Suprapubic skin (tissue), 4 donors: ENCODE results near the gene AKAP13. TPM values are rescaled to one million over a fixed set of nuclear protein-coding genes. Genes with fewer than 3 reads are reported as not detected.

Experiments
- DNase-seq, 2 donors: peaks; one replicate each; pipeline ENCODE4 v3.0.0-alpha.2; 2019; ENCODE audit warnings: low spot score in 2 of 2
- H3K27ac ChIP-seq: fragments of 200-600 bp; sonication (generic); one replicate; pipeline ENCODE4 v1.5.1; 2019
- H3K27me3 ChIP-seq: fragments of 200-600 bp; sonication (generic); one replicate; pipeline ENCODE4 v1.5.1; 2019
- H3K36me3 ChIP-seq: fragments of 200-600 bp; sonication (generic); one replicate; pipeline ENCODE4 v1.5.1; 2019
- H3K4me1 ChIP-seq: fragments of 200-600 bp; sonication (generic); one replicate; pipeline ENCODE4 v1.5.1; 2019
- H3K4me3 ChIP-seq: fragments of 200-600 bp; sonication (generic); one replicate; pipeline ENCODE4 v1.5.1; 2019; ENCODE audit warnings: mild to moderate bottlenecking
- H3K9me3 ChIP-seq: fragments of 200-600 bp; sonication (generic); one replicate; pipeline ENCODE4 v1.5.1; 2019
- EP300 ChIP-seq: sonication (generic); formaldehyde crosslinking; IDR thresholded peaks from one replicate; pipeline ENCODE4 v1.6.1; 2017; ENCODE audit warnings: antibody characterized with exemption
- POLR2A ChIP-seq, 2 donors: fragments of 450-650 bp; IDR thresholded peaks; one replicate each; pipeline ENCODE4 v1.6.1; 2017; ENCODE audit warnings: antibody characterized with exemption in 2 of 2, mild to moderate bottlenecking in 2 of 2, moderate library complexity in 2 of 2
- POLR2AphosphoS5 ChIP-seq, 3 donors: sonication (generic); formaldehyde crosslinking; IDR thresholded peaks; one replicate each; pipeline ENCODE4 v1.6.1; 2017; ENCODE audit warnings: antibody characterized with exemption in 3 of 3
- WGBS: methylation state at CpG from one replicate; pipeline ENCODE4 v1.1.5; 2018; 5-methylcytosine and 5-hydroxymethylcytosine counted together
- total RNA-seq, 4 donors: library from RNA; depleted of rRNA; stranded (reverse); fragments of >200 nt; gene quantifications; one replicate each; pipeline ENCODE4 v1.1.0, GENCODE V29; 2016
- TF ChIP-seq, protein P1 (sequence below), 2 donors: fragments of 200-600 bp in 1 of 2; fragments of 450-650 bp in 1 of 2; sonication (generic) in 1 of 2; IDR thresholded peaks; one replicate each; pipeline ENCODE4 v1.5.1; 2016 to 2019; ENCODE audit warnings: antibody characterized with exemption in 2 of 2, mild to moderate bottlenecking in 1 of 2, moderate library complexity in 1 of 2

Gene AKAP13
- total RNA-seq, 4 donors from 2014 or later = 124 to 249 (median 163) TPM

DNA sequence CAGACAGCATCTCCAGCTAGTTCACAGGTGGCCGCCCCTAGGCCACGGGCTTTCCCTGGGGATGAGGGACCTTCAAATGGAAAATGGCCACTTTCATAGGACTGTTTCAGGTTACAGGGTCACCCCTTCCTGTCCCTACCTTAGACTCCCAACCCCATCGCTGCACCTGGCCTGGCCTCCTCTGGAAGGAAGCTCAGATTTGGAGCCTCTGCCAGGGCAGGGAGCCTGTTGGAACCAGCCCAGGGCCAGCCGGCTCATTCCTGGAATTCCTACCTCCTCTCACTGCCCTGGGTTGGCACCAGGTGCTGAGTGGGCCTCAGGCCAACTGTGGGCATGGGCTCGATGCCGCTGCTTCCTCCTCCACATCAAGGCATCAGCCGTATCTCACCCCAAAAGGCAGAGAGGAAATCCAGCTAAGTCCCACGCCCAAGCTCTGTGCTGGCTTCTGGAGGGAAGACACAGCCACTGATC is 372.1 kb downstream of the AKAP13 start:
- H3K4me3 ChIP-seq = no peak overlapping the region
- WGBS = 47% methylated on average over 8 of the region's 8 CpGs
- peak; percentile 71 to 78 for DNase-seq
- H3K4me1 ChIP-seq = peaks cover 62% of the 10 kb centered on the region
- no peaks in the 10 kb centered on the region for H3K27me3 ChIP-seq
- no peak overlapping the region for H3K27ac ChIP-seq
- no peaks in the 10 kb centered on the region for H3K9me3 ChIP-seq
- TF ChIP-seq POLR2AphosphoS5 (IDR thresholded peaks at IDR 0.05) (peak in 1 of 3 donors; percentile 10), EP300 (no peak)
- H3K36me3 ChIP-seq = peaks cover 14% of the 10 kb centered on the region

DNA sequence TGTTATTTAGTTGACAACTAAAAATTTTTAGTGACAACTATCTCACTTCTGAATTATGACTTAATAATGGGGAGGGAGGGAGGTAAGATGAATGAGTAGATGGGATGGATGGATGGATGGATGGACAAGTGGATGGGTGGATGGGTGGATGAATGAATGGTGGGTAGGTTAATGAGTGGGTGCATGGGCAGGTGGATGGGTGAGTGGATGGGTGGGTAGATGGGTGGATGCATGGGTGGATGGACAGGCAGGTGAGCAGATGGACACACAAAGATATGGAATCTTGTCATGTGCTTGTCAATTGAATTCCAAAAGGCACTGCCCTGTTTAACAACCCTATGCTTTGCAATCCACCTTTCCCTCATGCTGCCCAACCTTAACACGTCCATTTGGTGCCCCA is 372.9 kb downstream of the AKAP13 start:
- 93% methylated on average over 1 of the region's 1 CpG for whole genome bisulfite sequencing
- no peak overlapping the region for H3K4me3 ChIP-seq
- DNase-seq = no peak
- no peak overlapping the region for H3K27ac ChIP-seq
- TF ChIP-seq POLR2AphosphoS5 (IDR thresholded peaks at IDR 0.05) (no peak), EP300 (no peak), POLR2A (IDR thresholded peaks at IDR 0.05) (no peak)
- TF ChIP-seq, protein P1, sequence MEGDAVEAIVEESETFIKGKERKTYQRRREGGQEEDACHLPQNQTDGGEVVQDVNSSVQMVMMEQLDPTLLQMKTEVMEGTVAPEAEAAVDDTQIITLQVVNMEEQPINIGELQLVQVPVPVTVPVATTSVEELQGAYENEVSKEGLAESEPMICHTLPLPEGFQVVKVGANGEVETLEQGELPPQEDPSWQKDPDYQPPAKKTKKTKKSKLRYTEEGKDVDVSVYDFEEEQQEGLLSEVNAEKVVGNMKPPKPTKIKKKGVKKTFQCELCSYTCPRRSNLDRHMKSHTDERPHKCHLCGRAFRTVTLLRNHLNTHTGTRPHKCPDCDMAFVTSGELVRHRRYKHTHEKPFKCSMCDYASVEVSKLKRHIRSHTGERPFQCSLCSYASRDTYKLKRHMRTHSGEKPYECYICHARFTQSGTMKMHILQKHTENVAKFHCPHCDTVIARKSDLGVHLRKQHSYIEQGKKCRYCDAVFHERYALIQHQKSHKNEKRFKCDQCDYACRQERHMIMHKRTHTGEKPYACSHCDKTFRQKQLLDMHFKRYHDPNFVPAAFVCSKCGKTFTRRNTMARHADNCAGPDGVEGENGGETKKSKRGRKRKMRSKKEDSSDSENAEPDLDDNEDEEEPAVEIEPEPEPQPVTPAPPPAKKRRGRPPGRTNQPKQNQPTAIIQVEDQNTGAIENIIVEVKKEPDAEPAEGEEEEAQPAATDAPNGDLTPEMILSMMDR (IDR thresholded peaks at IDR 0.05) = no peak
- H3K9me3 ChIP-seq = no peaks in the 10 kb centered on the region
- peaks cover 6% of the 10 kb centered on the region for H3K36me3 ChIP-seq
- peaks cover 65% of the 10 kb centered on the region for H3K4me1 ChIP-seq
- no peaks in the 10 kb centered on the region for H3K27me3 ChIP-seq

DNA sequence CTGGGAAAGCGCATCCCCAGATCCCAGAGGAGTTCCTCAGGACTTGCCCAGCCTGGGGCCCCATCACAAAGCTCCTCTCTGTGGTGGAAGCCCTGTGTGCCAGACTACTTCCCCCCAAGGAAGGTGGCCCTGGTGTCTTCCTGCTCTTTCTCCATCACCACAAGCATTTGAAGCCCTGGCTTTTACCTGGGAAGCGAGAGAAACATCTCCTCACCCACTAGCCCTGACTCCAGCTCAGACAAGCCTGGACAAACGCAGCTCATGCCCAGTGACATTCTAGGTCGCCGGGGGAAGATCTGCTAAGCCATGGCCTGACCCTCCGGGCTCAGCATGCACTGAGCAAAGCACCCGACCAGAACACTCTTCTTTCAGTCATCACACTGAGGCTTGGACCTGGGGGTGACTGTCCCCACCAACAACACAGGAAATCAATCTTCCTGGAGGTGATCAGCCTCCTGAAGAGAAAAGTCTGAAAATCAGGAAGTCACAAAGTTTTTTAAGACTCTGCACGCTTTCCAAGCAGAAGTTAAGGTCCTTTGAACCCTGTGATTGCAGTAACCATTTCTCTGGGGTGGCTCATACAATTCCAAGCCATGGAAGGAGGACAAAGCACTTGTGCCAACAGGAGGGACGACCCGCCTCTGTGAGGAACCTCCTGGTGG is 373.5 kb downstream of the AKAP13 start:
- Histone ChIP-seq H3K4me3 (no peak overlapping the region), H3K27me3 (no peaks in the 10 kb centered on the region), H3K36me3 (no peaks in the 10 kb centered on the region), H3K27ac (no peak overlapping the region), H3K9me3 (no peaks in the 10 kb centered on the region), H3K4me1 (peaks cover 58% of the 10 kb centered on the region)
- peak; percentile 45 to 64 for DNase-seq
- 67% methylated on average over 10 of the region's 10 CpGs for WGBS
- TF ChIP-seq POLR2A (IDR thresholded peaks at IDR 0.05) (no peak), POLR2AphosphoS5 (IDR thresholded peaks at IDR 0.05) (no peak), EP300 (no peak)
- TF ChIP-seq, protein P1 (IDR thresholded peaks at IDR 0.05) = no peak

DNA sequence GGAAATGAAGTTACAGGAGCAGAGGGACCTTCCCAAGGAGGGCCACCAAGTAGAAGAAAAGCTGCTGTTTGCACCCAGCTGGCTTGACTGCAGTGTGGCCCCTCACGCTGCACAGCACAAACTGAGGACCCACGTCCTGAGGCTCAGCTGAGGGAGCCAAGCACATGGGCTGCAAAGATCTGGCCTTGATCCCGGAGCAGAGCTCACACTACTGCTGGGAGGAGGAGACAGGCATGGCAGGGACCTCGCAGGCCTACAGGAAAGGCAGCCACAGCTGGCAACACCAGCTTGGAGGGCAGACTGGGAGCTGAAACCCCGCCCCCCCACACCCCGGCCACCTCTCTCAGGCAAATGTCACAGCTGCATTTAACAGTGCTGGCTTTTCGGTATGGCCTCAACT is 374.6 kb downstream of the AKAP13 start:
- Histone ChIP-seq H3K9me3 (no peaks in the 10 kb centered on the region), H3K27ac (no peak overlapping the region), H3K4me3 (no peak overlapping the region), H3K4me1 (peaks cover 51% of the 10 kb centered on the region), H3K36me3 (peaks cover 6% of the 10 kb centered on the region), H3K27me3 (no peaks in the 10 kb centered on the region)
- TF ChIP-seq, protein P1 (IDR thresholded peaks at IDR 0.05) = no peak
- TF ChIP-seq POLR2AphosphoS5 (IDR thresholded peaks at IDR 0.05) = no peak
- TF ChIP-seq POLR2A (IDR thresholded peaks at IDR 0.05) = no peak
- TF ChIP-seq EP300 = no peak
- WGBS = 47% methylated on average over 7 of the region's 7 CpGs
- DNase-seq = peak; percentile 52 to 62

DNA sequence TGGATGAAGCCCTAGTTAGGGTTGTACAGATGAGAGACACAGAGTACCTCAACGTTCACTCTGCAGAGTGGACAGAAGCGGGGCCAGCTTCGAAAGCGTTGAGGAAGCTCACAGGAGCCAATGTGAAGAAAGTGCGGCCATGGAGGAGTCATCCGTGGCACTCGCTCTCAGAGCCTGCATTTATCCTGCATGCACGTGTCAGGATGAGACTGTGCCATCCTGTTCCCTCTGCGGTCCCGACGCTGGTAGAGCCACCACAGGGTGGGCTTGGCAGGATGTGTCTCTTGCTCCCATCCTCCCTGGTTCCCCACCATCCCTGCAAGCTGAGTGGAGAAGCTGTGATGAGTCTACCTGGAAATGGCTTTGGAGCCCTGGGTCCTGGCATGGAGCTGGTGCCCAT is 375.1 kb downstream of the AKAP13 start:
- 79% methylated on average over 11 of the region's 11 CpGs for WGBS
- Histone ChIP-seq H3K9me3 (no peaks in the 10 kb centered on the region), H3K27me3 (no peaks in the 10 kb centered on the region), H3K27ac (no peak overlapping the region), H3K4me1 (peaks cover 47% of the 10 kb centered on the region), H3K4me3 (no peak overlapping the region), H3K36me3 (peaks cover 10% of the 10 kb centered on the region)
- TF ChIP-seq, protein P1 (IDR thresholded peaks at IDR 0.05) = no peak
- no peak for TF ChIP-seq POLR2A (IDR thresholded peaks at IDR 0.05)
- no peak for TF ChIP-seq POLR2AphosphoS5 (IDR thresholded peaks at IDR 0.05)
- no peak for TF ChIP-seq EP300
- DNase-seq = peak; percentile 35 to 54
